A549 (cell line): ENCODE data around the gene SLC12A7. TPM values are rescaled to one million over a fixed set of nuclear protein-coding genes. Genes with fewer than 3 reads are reported as not detected.
A peak's percentile ranks its signal among the peaks of the same experiment; 100 is the strongest.
"Not testable (repeated sequence)": the region's sequence is repeated elsewhere in the genome, so short reads cannot be mapped to it uniquely, and the experiment has no call there.

ENCODE experiments used
- ATAC-seq, 2 experiments: fragments of 200-7000 bp in 1 of 2; fragments of >200 bp in 1 of 2; cut with Nextera tagmentation in 1 of 2; cut with Tn5 transposase in 1 of 2; 3 replicates each; pipeline versions ENCODE4 v1.8.0 to v1.9.1; 2018 to 2020; ENCODE audit warnings: mild to moderate bottlenecking in 1 of 2, moderate library complexity in 1 of 2
- CTCF ChIA-PET: fragments of 300-600 bp; sonication (Branson Sonifier 250); formaldehyde crosslinking; extraction: SDS; loops from one replicate; lab custom pipeline; 2021; ENCODE audit warnings: antibody characterized with exemption, inconsistent platforms; lab: Yijun Ruan, JAX
- POLR2A ChIA-PET: fragments of 350-600 bp; formaldehyde crosslinking; extraction: SDS; loops from one replicate; lab custom pipeline; 2021; ENCODE audit warnings: antibody characterized with exemption, inconsistent platforms; lab: Yijun Ruan, JAX
- DNase-seq, 2 experiments: peaks; one replicate each; pipeline versions ENCODE4 v3.0.0 to v3.0.0-alpha.2; 2011 to 2016; ENCODE audit warnings: low read depth in 1 of 2, low spot score in 1 of 2
- FAIRE-seq: peaks from 2 replicates; lab custom pipeline; 2011; peaks lifted over from hg19 to GRCh38; lab: Jason Lieb, UNC
- H3K27ac ChIP-seq, 2 experiments: fragments of >200 bp; sonication (Bioruptor Twin); formaldehyde crosslinking; 3 replicates each; pipeline ENCODE4 v1.5.1; 2016 to 2017
- H3K4me1 ChIP-seq: fragments of >200 bp; sonication (Bioruptor Twin); formaldehyde crosslinking; 3 replicates; pipeline ENCODE4 v1.6.1; 2016
- H3K4me2 ChIP-seq: fragments of >200 bp; sonication (Bioruptor Twin); formaldehyde crosslinking; 3 replicates; pipeline ENCODE4 v1.6.1; 2016
- H3K4me3 ChIP-seq: fragments of >200 bp; sonication (Bioruptor Twin); formaldehyde crosslinking; 3 replicates; pipeline ENCODE4 v1.5.1; 2016
- H3K9me3 ChIP-seq: fragments of >200 bp; sonication (Bioruptor Twin); formaldehyde crosslinking; 3 replicates; pipeline ENCODE4 v1.6.1; 2016
- E2F6 ChIP-seq: IDR thresholded peaks from 2 replicates; pipeline ENCODE4 v1.6.1; 2012; ENCODE audit warnings: low read depth, borderline replicate concordance
- FOXS1 ChIP-seq: fragments of 250-450 bp; sonication (Bioruptor Pico); IDR thresholded peaks from 2 replicates; pipeline ENCODE4 v1.5.0; 2020; ENCODE audit warnings: mild to moderate bottlenecking, moderate library complexity
- HDAC2 ChIP-seq: fragments of 200-600 bp; sonication (generic); IDR thresholded peaks from 2 replicates; pipeline ENCODE4 v1.6.1; 2016
- HOXB13 ChIP-seq: fragments of 250-450 bp; sonication (Bioruptor Pico); IDR thresholded peaks from 2 replicates; pipeline ENCODE4 v1.5.0; 2020; ENCODE audit warnings: low read depth, mild to moderate bottlenecking, moderate library complexity
- JUN ChIP-seq, 2 experiments: fragments of >200 bp; sonication (Bioruptor Twin); formaldehyde crosslinking; IDR thresholded peaks; 2 replicates in 1 of 2; 3 replicates in 1 of 2; pipeline ENCODE4 v1.6.1; 2016 to 2017
- KDM5A ChIP-seq: fragments of 200-600 bp; sonication (generic); IDR thresholded peaks from 2 replicates; pipeline ENCODE4 v1.6.1; 2016; ENCODE audit warnings: antibody characterized with exemption, mild to moderate bottlenecking
- NPAS2 ChIP-seq: fragments of 250-450 bp; sonication (Bioruptor Pico); IDR thresholded peaks from 2 replicates; pipeline ENCODE4 v1.8.0; 2022; ENCODE audit warnings: mild to moderate bottlenecking, moderate library complexity, borderline replicate concordance
- NR3C1 ChIP-seq: fragments of >200 bp; sonication (Bioruptor Twin); formaldehyde crosslinking; IDR thresholded peaks from 3 replicates; pipeline ENCODE4 v1.6.1; 2017
- PBX3 ChIP-seq: IDR thresholded peaks from 2 replicates; pipeline ENCODE4 v1.6.1; 2012
- POLR2AphosphoS2 ChIP-seq: conservative IDR thresholded peaks from 2 replicates; pipeline ENCODE4 v1.6.1; 2012; ENCODE audit warnings: low read length, improper control_type of control experiment, inconsistent platforms
- RARB ChIP-seq: fragments of 250-450 bp; sonication (Bioruptor Pico); IDR thresholded peaks from 2 replicates; pipeline ENCODE4 v1.8.0; 2021; ENCODE audit warnings: mild to moderate bottlenecking, moderate library complexity
- RCOR1 ChIP-seq: fragments of 150-350 bp; IDR thresholded peaks from 2 replicates; pipeline ENCODE4 v1.6.1; 2014; ENCODE audit warnings: antibody characterized with exemption, low read length, low read depth
- REST ChIP-seq: fragments of 200-600 bp; sonication (generic); IDR thresholded peaks from 2 replicates; pipeline ENCODE4 v1.6.1; 2016; ENCODE audit warnings: antibody characterized with exemption, mild to moderate bottlenecking, moderate library complexity
- TFCP2L1 ChIP-seq: fragments of 250-450 bp; sonication (Bioruptor Pico); IDR thresholded peaks from 2 replicates; pipeline ENCODE4 v1.5.0; 2021; ENCODE audit warnings: mild to moderate bottlenecking
- WGBS: methylation state at CpG from one replicate; pipeline ENCODE4 v1.1.6; 2017; ENCODE audit errors: missing lambda C conversion rate; 5-methylcytosine and 5-hydroxymethylcytosine counted together
- polyA plus RNA-seq, 4 experiments: library from polyadenylated mRNA; depleted of rRNA in 3 of 4; stranded (reverse); fragments of >200 nt; fragmentation: RNase III in 1 of 4; extraction: RNeasy Plus Mini Kit Qiagen cat#74134 plus additional on column Dnase treatment in 1 of 4; gene quantifications; 2 replicates in 3 of 4; 3 replicates in 1 of 4; pipeline ENCODE4 v1.2.3, GENCODE V29; 2011 to 2017
- TF ChIP-seq, protein P1 (sequence below): fragments of >200 bp; sonication (Bioruptor Twin); formaldehyde crosslinking; IDR thresholded peaks from 3 replicates; pipeline ENCODE4 v1.6.1; 2016

Gene SLC12A7
- polyA plus RNA-seq, 2 of the 4 experiments (the other 2 are of a cell fraction), result 11.2 to 22.5 TPM

- Histone ChIP-seq H3K4me1 (no peaks in the 10 kb centered on the region), H3K9me3 (no peaks in the 10 kb centered on the region), H3K4me3 (no peak overlapping the region), H3K27ac (no peak overlapping the region), H3K4me2 (no peak overlapping the region)
- DNase-seq (no peak), ATAC-seq (no peak), FAIRE-seq (no peak)
- TF ChIP-seq RARB (CRISPR knock-in tag) (no peak), TFCP2L1 (CRISPR knock-in tag) (no peak), HDAC2 (no peak), JUN (IDR thresholded peaks at IDR 0.05) (no peak)
- WGBS, result 87% methylated on average over 21 of the region's 40 CpGs
- ChIA-PET POLR2A (no interaction called here), CTCF (interaction anchor here (0.9 to 2.1 kb wide), 4 partner anchors 18 to 626 kb away, joined by 3 to 6 read pairs (median 3); no protein-coding TSS in a partner anchor)
Measured at GRCh38 chr5:1027631-1028441, 84.0 kb downstream of the SLC12A7 start.

DNA sequence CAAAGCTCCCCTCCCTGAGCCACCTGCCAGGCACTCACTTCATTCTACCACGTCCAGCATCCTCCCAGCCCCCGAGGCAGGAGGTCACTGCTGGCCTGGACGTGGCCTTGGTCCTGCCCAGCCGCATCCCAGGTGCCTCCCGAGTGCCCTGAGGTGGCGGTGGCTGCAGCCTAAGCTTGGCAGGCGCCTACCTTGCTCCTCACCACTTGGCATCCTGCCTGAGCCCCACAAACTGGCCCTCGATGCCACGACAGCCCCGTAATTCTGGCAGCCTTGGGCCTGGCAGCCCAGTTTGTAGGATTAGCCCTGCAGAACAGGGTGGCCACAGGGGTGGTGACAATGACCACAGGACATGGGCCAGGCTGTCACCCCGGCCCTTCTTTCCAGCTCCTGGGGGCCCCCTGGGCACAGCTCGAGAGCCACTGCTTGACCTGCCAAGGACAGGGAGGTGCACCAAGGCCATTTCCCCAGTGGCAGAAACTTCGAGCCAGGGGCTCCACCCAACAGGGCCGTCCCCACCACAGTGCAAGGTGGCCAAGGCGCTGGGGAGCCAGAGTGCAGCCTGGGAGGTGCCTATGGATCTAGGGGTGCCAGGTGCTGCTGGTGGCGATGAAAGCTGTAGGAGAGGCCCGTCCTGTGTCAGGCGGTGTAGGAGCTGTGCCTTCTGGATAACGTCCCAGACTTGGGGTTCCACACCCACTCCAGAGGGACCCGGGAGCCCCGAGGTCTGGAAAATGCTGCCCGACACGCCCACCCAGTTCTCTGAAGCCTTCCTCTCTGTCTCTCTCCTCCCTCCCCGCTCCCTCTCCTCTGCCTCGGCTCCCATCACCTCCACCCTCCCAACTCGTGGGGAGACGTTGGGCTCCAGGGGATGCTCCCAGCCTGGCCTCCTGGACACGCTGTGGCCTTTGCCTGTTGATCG lies 84.9 kb downstream of the SLC12A7 start:
- TF ChIP-seq POLR2AphosphoS2 (no peak), E2F6 (no peak), RCOR1 (no peak), PBX3 (no peak), HOXB13 (CRISPR knock-in tag) (no peak), KDM5A (no peak), TFCP2L1 (CRISPR knock-in tag) (no peak), NR3C1 (no peak), REST (no peak), NPAS2 (CRISPR knock-in tag) (no peak), FOXS1 (CRISPR knock-in tag) (no peak)
- TF ChIP-seq, protein P1, sequence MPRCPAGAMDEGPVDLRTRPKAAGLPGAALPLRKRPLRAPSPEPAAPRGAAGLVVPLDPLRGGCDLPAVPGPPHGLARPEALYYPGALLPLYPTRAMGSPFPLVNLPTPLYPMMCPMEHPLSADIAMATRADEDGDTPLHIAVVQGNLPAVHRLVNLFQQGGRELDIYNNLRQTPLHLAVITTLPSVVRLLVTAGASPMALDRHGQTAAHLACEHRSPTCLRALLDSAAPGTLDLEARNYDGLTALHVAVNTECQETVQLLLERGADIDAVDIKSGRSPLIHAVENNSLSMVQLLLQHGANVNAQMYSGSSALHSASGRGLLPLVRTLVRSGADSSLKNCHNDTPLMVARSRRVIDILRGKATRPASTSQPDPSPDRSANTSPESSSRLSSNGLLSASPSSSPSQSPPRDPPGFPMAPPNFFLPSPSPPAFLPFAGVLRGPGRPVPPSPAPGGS, result no peak
- no peak overlapping the region for H3K4me3 ChIP-seq
- ChIA-PET POLR2A (no interaction called here), CTCF (interaction anchor here (0.9 to 1.4 kb wide), 3 partner anchors 17 to 627 kb away, joined by 3 read pairs; no protein-coding TSS in a partner anchor)
- FAIRE-seq, result no peak
- no peak overlapping the region for H3K4me2 ChIP-seq
- no peak for DNase-seq
- 75% methylated on average over 20 of the region's 29 CpGs for WGBS
- no peaks in the 10 kb centered on the region for H3K4me1 ChIP-seq
- ATAC-seq, result no peak
- no peak overlapping the region for H3K27ac ChIP-seq
- no peaks in the 10 kb centered on the region for H3K9me3 ChIP-seq

- 87% methylated on average over 5 of the region's 9 CpGs for WGBS
- POLR2A ChIA-PET, H3K27ac ChIP-seq, CTCF ChIA-PET, H3K4me3 ChIP-seq, H3K9me3 ChIP-seq, H3K4me1 ChIP-seq, DNase-seq, FAIRE-seq, H3K4me2 ChIP-seq: not testable (repeated sequence)
- ATAC-seq, result 0 out of 6 replicates have a peak, but pooled peaks of 1 of the 2 experiments have one; percentile 10
Measured at GRCh38 chr5:1021969-1022336, 89.9 kb downstream of the SLC12A7 start.
